HG03378 (cell line): ENCODE measurements around the gene PRRT4.

ENCODE experiments used
- ATAC-seq: cut with Tn5 transposase; IDR thresholded peaks from one replicate; pipeline ENCODE4 v1.9.1; 2021; ENCODE audit warnings: mild to moderate bottlenecking, moderate library complexity; ENCODE audit not compliant: unreplicated experiment

The PRRT4 gene

DNA sequence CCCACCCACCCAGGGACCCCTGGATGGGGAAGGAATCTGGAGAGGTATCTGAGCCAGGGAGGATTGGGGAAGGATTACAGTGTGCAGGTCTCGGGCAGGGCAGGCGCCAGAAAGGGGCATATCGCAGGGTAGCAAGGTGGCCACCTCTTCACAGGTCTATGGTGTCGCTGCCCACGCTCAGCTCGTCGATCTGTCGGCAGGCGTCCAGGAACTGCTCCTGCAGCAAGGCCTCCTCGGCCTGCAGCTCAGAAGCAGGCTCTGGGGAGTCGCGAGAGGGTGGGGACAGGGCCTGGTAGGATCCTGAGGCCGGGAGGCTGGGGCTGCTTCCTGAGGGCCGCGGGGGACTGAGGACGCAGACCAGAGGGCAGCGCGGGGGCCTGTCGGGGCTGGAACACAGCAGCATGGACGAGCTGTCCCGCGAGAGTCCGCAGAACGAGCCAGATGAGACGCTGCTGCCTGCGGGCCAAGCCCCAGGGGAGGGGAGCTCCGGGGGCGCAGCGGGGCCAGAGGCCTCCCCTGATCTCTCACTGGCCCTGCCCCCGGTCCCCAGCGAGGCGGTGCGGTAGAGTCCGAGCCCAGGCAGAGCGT, 10.7 kb downstream of the PRRT4 start:
- no peak for ATAC-seq

- ATAC-seq = no peak
Observed at GRCh38 chr7:128349466-128349825, 12.0 kb downstream of the PRRT4 start.

- no peak for ATAC-seq
Observed at GRCh38 chr7:128347647-128348097, 13.8 kb downstream of the PRRT4 start.

DNA sequence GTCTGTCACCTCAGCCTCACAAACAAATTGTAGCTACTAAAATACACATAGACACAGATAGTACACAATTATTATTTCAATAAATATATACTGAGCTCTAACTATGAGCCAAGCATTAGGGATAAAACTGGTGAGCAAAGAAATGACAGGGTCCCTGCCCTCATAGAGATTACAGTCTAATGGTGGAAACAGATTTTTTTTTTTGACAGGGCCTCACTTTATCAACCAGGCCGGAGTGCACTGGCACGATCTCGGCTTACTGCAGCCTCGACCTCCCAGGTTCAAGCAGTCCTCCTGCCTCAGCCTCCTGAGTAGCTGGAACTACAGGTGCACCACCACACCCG, 17.1 kb downstream of the PRRT4 start:
- no peak for ATAC-seq

GRCh38 chr7:128343554-128344430, 17.7 kb downstream of the PRRT4 start, which contains the start of gene RBM28:
RBM28 (minus strand) TSS chr7:128343908; CDS start chr7:128343793, 115 bp downstream.
- peak; percentile 85 for ATAC-seq

DNA sequence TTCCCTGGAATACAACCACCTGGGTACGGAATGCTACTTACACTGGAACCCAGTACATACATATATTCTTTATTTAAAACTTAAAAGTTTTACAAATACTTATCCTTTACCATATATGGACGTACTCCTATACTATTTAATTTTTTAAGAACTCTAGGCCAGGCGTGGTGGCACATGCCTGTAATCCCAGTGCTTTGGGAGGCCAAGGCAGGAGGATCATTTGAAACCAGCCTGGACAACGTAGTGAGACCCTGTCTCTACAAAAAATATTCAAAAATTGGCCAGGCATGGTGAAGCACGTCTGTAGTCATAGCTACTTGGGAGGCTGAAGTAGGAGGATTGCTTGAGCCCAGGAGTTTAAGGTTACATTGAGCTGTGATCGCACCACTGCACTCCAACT, 19.8 kb downstream of the PRRT4 start:
- no peak for ATAC-seq

DNA sequence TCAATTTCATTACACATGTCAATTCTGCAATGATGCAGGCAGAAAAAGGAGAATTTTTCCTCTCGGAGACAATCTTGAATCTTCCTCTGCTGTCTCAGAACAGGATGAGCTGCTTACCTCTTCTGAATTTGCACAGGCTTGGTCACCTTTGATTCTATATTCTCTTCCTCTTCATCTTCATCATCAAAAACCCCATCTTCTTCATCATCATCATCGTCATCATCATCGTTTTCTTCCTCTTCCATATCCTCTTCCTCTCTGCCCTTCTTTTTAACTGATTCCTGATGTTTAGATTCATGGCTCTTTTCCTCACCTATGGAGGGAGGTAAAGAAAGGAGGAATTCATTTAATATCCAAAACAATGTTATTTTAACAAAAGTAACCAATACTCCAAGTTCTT, 25.8 kb downstream of the PRRT4 start:
- ATAC-seq = no peak

DNA sequence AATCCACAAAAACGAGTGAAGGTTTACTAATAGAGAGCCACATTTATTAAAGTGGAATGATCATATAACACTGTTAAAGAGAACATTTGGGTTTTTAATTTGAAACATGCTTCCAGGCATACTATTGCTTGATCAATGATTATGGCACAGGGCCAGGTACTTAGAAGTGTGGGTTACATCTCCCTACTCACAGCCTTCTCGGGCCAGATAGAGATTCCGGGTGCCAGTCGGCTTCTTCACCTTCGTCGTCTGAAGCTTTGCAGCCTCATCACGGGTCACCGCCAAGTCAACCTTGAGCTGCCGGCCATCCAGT, 37.2 kb downstream of the PRRT4 start:
- ATAC-seq = no peak

- no peak for ATAC-seq
Observed at GRCh38 chr7:128323459-128324367, 37.8 kb downstream of the PRRT4 start.

DNA sequence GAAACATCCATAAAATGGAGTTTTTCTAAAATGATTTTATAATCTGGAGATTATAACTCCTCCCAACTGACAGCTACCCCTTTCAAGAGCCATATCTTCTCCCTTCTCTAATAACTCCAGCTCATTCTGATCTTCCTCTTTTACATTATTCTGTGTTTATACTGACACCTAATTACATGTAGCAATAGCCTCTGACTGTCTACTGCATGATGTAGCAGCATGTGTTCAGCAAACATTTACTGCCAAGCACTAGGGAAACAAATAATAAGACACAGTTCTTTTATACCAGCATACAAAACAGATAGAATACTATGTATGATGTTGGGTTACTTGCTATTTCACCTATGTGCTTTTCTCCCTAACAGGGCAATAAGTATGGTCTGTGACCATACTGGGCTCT, 38.5 kb downstream of the PRRT4 start:
- no peak for ATAC-seq

- ATAC-seq = no peak
Observed at GRCh38 chr7:128322040-128322643, 39.3 kb downstream of the PRRT4 start.

GRCh38 chr7:128321044-128321422, 40.5 kb downstream of the PRRT4 start:
- ATAC-seq = no peak

GRCh38 chr7:128318691-128319090, 42.8 kb downstream of the PRRT4 start:
- no peak for ATAC-seq

GRCh38 chr7:128311013-128311412, 50.5 kb downstream of the PRRT4 start:
- no peak for ATAC-seq

GRCh38 chr7:128310499-128310898, 51.0 kb downstream of the PRRT4 start:
- no peak for ATAC-seq

DNA sequence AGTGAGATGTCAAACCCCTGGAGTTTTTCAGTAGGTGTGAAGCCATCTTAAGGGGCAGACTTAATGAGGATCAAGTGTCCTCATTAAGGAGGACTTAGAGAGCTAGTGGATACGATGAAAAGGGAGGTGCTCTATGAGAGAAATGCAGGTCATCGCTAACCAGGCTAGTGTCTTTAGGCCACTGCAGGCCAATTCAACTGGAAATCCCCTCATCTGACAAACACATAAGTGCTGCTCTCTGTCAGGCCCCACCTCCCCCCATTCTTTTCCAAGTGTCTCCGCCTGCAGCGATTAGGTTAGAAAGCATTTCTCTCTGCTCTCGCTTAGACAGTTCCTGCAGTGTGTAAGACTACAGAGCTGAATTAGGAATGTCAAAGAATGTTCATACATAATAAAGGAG, 51.5 kb downstream of the PRRT4 start:
- ATAC-seq = no peak

GRCh38 chr7:128309124-128309523, 52.4 kb downstream of the PRRT4 start:
- no peak for ATAC-seq

DNA sequence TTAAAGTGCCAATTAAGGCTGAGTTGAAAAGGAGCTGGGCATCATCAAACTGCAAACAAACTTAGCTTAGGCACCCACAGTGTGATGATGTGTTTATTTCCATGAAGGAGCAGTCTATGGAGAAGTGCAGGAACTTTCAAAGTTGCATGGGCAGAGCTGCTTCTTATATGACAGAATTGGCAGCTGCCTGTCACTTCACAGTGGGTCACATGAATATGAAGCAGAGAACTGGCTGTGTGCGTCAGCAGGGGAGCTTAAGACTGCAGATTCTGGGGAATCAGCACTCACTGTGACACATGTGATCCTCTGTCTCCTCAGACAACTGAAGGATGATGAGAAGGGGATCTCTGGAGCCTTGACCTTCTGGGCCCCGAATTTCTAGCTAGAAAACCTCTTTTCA, 54.4 kb downstream of the PRRT4 start:
- no peak for ATAC-seq

GRCh38 chr7:128304212-128304611, 57.3 kb downstream of the PRRT4 start:
- ATAC-seq = no peak

DNA sequence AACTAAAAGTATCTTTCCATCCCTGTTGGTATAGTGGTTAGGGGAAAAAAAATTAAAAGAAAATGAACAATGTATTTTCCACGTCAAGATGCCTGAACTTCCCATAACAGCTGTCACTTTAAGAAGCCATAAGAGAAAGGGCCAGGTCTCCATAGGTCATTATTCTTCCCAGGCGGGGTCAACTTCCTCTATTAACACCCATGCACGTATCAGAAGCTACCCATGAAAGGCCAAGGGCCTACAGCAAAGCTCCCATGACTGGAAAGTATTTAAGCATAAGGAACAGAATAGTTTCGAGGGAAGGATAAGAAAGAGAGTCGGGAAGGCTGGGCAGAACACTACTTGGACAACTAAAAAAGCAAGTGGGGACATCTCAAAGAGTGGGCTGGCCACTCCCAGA, 57.8 kb downstream of the PRRT4 start:
- no peak for ATAC-seq

DNA sequence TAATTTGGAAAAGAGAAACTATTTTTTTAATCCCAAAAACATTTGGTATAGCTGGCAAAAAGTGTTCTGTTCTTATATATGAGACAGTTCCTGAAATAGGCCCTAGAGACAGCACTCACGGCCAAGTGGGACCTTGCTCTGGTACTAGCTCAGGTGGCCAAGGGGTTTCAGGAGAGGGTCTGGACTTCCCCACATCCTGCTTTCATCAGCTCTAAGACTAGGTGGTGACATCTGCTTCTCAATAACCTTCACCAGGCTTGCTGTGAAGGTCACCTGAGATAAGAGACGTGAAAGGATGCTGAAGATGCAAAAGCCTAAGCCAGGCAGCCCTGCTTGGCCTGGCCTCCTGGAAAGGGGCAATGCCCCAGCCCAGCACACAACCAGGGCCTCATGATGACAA, 58.4 kb downstream of the PRRT4 start:
- ATAC-seq = no peak
